DOHH2 (cell line): ENCODE measurements around the gene LSAMP.

Source experiments
- H3F3A ChIP-seq: fragments of 200-600 bp; sonication (generic), shearing (Covaris generic); 2 replicates; pipeline ENCODE4 v1.6.0; 2016; ENCODE audit warnings: antibody characterized with exemption, mild to moderate bottlenecking; ENCODE audit not compliant: control insufficient read depth, insufficient read depth
- H3K27ac ChIP-seq: fragments of 200-600 bp; sonication (generic); 2 replicates; pipeline ENCODE4 v1.5.1; 2014; ENCODE audit warnings: low read depth, mild to moderate bottlenecking, low read length, moderate library complexity
- H3K27me3 ChIP-seq: fragments of 200-600 bp; sonication (generic); 2 replicates; pipeline ENCODE4 v1.6.1; 2014; ENCODE audit warnings: mild to moderate bottlenecking, low read length, mixed read lengths; ENCODE audit not compliant: control insufficient read depth
- H3K36me3 ChIP-seq: fragments of 200-600 bp; sonication (generic); 2 replicates; pipeline ENCODE4 v1.6.1; 2014; ENCODE audit warnings: mild to moderate bottlenecking, low read length, moderate library complexity, mixed read lengths; ENCODE audit not compliant: control insufficient read depth
- H3K4me1 ChIP-seq: fragments of 200-600 bp; sonication (generic); 2 replicates; pipeline ENCODE4 v1.6.1; 2014; ENCODE audit warnings: mild to moderate bottlenecking, low read length, mixed read lengths; ENCODE audit not compliant: control insufficient read depth
- H3K4me2 ChIP-seq: fragments of 200-600 bp; sonication (generic); 2 replicates; pipeline ENCODE4 v1.6.0; 2014; ENCODE audit warnings: mild to moderate bottlenecking, low read length, moderate library complexity
- H3K4me3 ChIP-seq: fragments of 200-600 bp; sonication (generic); 2 replicates; pipeline ENCODE4 v1.5.1; 2014; ENCODE audit warnings: mild to moderate bottlenecking, low read length, mixed read lengths
- H3K79me2 ChIP-seq: fragments of 200-600 bp; sonication (generic); 2 replicates; pipeline ENCODE4 v1.6.1; 2014; ENCODE audit warnings: mild to moderate bottlenecking, low read length, mixed read lengths; ENCODE audit not compliant: control insufficient read depth
- H3K9me2 ChIP-seq: fragments of 200-600 bp; sonication (generic); replicated peaks from 2 replicates; pipeline ENCODE4 v1.6.1; 2014; ENCODE audit warnings: mild to moderate bottlenecking, low read length, mixed read lengths; ENCODE audit not compliant: control insufficient read depth
- H3K9me3 ChIP-seq: fragments of 200-600 bp; sonication (generic); 2 replicates; pipeline ENCODE4 v1.6.1; 2014; ENCODE audit warnings: antibody characterized with exemption, low read length, mixed read lengths; ENCODE audit not compliant: control insufficient read depth, insufficient read depth
- H4K20me1 ChIP-seq: fragments of 200-600 bp; sonication (generic); 2 replicates; pipeline ENCODE4 v1.6.0; 2014; ENCODE audit warnings: low read depth, mild to moderate bottlenecking, antibody characterized with exemption, low read length, moderate library complexity; ENCODE audit not compliant: control insufficient read depth, insufficient read depth
- CTCF ChIP-seq: fragments of 200-600 bp; sonication (generic); IDR thresholded peaks from one replicate; pipeline ENCODE4 v1.5.1; 2014; ENCODE audit warnings: antibody characterized with exemption, mild to moderate bottlenecking, low read depth, low read length; ENCODE audit not compliant: poor library complexity, severe bottlenecking
- EZH2phosphoT487 ChIP-seq: fragments of 200-600 bp; sonication (generic); IDR thresholded peaks from 2 replicates; pipeline ENCODE4 v1.6.1; 2017; ENCODE audit warnings: borderline replicate concordance, mild to moderate bottlenecking, antibody characterized with exemption, low read length, moderate library complexity, mixed read lengths

LSAMP gene

GRCh38 chr3:115975353-115975752 is 469.9 kb downstream of the LSAMP start:
- Histone ChIP-seq H3K9me2 (no peaks in the 10 kb centered on the region), H4K20me1 (no peaks in the 10 kb centered on the region), H3K36me3 (no peaks in the 10 kb centered on the region), H3K79me2 (no peaks in the 10 kb centered on the region), H3K9me3 (no peaks in the 10 kb centered on the region), H3K27ac (no peak overlapping the region), H3F3A (no peaks in the 10 kb centered on the region), H3K4me3 (no peak overlapping the region), H3K27me3 (no peaks in the 10 kb centered on the region), H3K4me1 (no peaks in the 10 kb centered on the region), H3K4me2 (no peak overlapping the region)
- TF ChIP-seq CTCF, result no peak
- no peak for TF ChIP-seq EZH2phosphoT487

DNA sequence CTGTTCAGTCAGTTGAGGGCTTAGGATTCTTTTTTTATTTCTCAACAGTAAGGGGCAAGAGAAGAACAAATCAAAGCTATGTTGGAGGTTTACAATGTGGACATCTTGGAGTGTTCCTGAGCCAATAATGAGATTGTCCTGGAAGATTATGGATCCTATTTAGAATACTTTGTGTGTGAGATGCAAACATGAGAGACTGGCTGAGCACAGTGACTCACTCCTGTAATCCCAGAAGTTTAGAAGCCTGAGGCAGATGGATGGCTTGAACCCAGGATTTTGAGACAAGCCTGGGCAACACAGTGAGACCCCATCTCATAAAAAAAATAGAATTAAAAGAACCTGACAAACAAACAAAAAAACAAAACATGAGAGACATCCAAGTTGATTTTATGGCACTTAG is 470.3 kb downstream of the LSAMP start:
- Histone ChIP-seq H3K4me1 (no peaks in the 10 kb centered on the region), H3K36me3 (no peaks in the 10 kb centered on the region), H3K9me2 (no peaks in the 10 kb centered on the region), H3F3A (no peaks in the 10 kb centered on the region), H3K4me3 (no peak overlapping the region), H3K9me3 (no peaks in the 10 kb centered on the region), H3K27me3 (no peaks in the 10 kb centered on the region), H3K4me2 (no peak overlapping the region), H4K20me1 (no peaks in the 10 kb centered on the region), H3K27ac (no peak overlapping the region), H3K79me2 (no peaks in the 10 kb centered on the region)
- TF ChIP-seq CTCF, result no peak
- no peak for TF ChIP-seq EZH2phosphoT487

DNA sequence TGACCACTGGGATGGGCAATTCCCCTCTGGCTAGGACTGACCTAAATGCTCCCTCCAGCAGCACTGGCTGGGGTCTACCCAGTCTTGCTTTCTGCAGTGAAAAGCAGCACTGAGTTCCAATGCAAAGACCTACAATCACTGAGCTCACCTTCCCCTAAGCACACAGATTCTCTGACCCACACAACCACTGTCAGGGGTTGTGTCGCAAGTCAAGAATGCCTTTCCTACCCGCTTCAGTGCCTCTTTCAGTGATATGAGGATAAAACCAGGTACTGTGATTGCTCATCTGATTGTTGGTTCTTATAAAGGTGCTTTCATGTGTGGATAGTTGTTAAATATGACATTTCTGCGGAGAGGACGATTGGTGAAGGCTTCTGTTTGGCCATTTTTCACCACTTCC is 476.4 kb downstream of the LSAMP start:
- H3F3A ChIP-seq, result no peaks in the 10 kb centered on the region
- no peaks in the 10 kb centered on the region for H3K79me2 ChIP-seq
- H3K4me1 ChIP-seq, result no peaks in the 10 kb centered on the region
- H3K9me2 ChIP-seq, result no peaks in the 10 kb centered on the region
- TF ChIP-seq EZH2phosphoT487 (no peak), CTCF (no peak)
- H3K36me3 ChIP-seq, result no peaks in the 10 kb centered on the region
- H4K20me1 ChIP-seq, result no peaks in the 10 kb centered on the region
- no peak overlapping the region for H3K4me2 ChIP-seq
- no peaks in the 10 kb centered on the region for H3K9me3 ChIP-seq
- H3K27me3 ChIP-seq, result no peaks in the 10 kb centered on the region
- H3K4me3 ChIP-seq, result no peak overlapping the region
- no peak overlapping the region for H3K27ac ChIP-seq

DNA sequence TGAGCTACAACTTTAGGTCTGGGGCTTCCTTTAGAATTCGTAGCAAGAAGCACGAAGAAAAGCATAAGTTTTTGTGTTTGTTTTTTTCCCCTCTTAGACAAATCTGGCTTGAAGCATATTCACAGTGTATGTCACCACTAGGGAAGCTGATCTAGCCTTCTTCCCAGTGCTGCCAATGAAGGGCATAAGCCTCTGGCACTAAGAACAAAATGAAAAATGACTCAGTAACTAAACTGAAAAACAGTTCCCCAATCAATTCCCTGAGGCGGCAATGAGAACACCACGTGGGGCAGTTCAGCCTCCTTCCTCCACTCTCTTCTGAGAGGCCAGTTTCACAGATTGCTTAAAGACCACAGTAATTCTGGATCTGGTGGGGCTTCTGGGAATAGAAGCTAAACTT is 483.9 kb downstream of the LSAMP start:
- Histone ChIP-seq H3K9me3 (no peaks in the 10 kb centered on the region), H3K4me1 (no peaks in the 10 kb centered on the region), H3K27ac (no peak overlapping the region), H3K9me2 (no peaks in the 10 kb centered on the region), H3K4me2 (no peak overlapping the region), H4K20me1 (no peaks in the 10 kb centered on the region), H3K79me2 (no peaks in the 10 kb centered on the region), H3F3A (no peaks in the 10 kb centered on the region), H3K4me3 (no peak overlapping the region), H3K36me3 (no peaks in the 10 kb centered on the region), H3K27me3 (no peaks in the 10 kb centered on the region)
- TF ChIP-seq EZH2phosphoT487 (no peak), CTCF (no peak)
